Astrocyte of the spinal cord (primary cell): ENCODE data around the gene VAMP5.
"Not testable (repeated sequence)": the region's sequence is repeated elsewhere in the genome, so short reads cannot be mapped to it uniquely, and the experiment has no call there.

Experiments used
- DNase-seq: peaks from one replicate; pipeline ENCODE4 v3.0.0; 2011; ENCODE audit warnings: low read depth, low spot score
- H3K4me3 ChIP-seq: 2 replicates; pipeline ENCODE4 v1.5.1; 2011; ENCODE audit warnings: low read depth, mild to moderate bottlenecking, low read length, moderate library complexity
- CTCF ChIP-seq: IDR thresholded peaks from 2 replicates; pipeline ENCODE4 v1.5.1; 2012; ENCODE audit warnings: low read depth, mild to moderate bottlenecking, low read length, inconsistent platforms
- in situ Hi-C: cut with HindIII; loops from 2 replicates; pipeline ENCODE4 v1.10.0; 2017; ENCODE audit warnings: low sequenced_read_pairs

VAMP5 gene

DNA sequence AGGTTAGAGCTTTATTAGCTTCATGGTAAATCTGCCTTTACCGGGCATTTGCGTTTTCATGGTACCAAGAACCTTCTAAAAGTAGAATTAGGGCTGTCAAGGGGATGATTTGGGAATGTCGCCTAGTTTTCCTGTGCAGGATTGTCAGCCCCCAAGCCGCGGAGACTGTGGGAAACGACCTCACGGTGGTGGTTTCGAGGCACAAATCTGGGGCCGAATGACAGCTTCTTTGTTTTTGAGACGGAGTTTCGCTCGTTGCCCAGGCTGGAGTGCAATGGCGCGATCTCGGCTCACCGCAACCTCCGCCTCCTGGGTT lies 31.1 kb downstream of the VAMP5 start:
- TF ChIP-seq CTCF: no peak
- H3K4me3 ChIP-seq: no peak overlapping the region
- in situ Hi-C loops: no loop called here
- DNase-seq: no peak

- in situ Hi-C loops, DNase-seq, H3K4me3 ChIP-seq: not testable (repeated sequence)
These were observed 33.5 kb downstream of the VAMP5 start for GRCh38 chr2:85617723-85618122.

DNA sequence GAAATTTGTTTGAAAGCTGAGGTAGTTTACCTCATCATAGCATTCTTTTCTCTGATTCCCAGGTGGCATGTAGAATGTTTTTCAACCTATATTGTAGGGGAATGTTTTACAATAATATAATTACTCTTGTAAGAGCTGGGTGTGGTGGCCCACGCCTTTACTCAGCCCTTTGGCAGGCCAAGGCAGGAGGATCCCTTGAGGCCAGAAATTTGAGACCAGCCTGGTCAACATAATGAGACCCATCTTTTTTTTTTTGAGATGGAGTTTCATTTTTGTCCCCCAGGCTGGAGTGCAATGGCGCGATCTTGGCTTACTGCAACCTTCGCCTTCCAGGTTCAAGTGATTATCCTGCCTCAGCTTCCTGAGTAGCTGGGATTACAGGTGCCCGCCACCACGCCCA lies 35.4 kb downstream of the VAMP5 start:
- H3K4me3 ChIP-seq: no peak overlapping the region
- in situ Hi-C loops: no loop called here
- no peak for DNase-seq
- TF ChIP-seq CTCF: no peak

DNA sequence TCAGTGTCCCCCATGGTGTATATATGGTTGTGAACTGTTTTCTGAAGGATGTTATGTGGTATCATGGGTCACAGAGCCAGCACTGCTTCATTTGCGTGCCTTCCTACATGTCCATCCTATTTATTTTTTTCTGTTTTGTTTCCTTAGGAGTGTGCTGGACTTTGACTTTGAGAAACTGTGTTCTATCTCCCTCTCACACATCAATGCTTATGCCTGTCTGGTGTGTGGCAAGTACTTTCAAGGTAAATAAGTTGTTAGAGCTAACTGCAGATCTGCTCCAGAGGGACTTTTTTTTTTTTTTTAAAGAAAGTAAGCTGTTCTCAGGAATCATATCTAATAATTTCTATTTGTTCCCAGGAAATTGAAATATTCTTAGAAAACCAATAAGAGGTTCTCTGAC lies 37.1 kb downstream of the VAMP5 start:
- DNase-seq: no peak
- no peak overlapping the region for H3K4me3 ChIP-seq
- in situ Hi-C loops: no loop called here
- TF ChIP-seq CTCF: no peak

GRCh38 chr2:85623991-85624390 lies 39.8 kb downstream of the VAMP5 start:
- TF ChIP-seq CTCF: no peak
- no peak overlapping the region for H3K4me3 ChIP-seq
- in situ Hi-C loops: no loop called here
- DNase-seq: no peak

GRCh38 chr2:85628658-85629057 lies 44.4 kb downstream of the VAMP5 start:
- TF ChIP-seq CTCF: no peak
- no peak overlapping the region for H3K4me3 ChIP-seq
- in situ Hi-C loops: no loop called here
- DNase-seq: no peak

- H3K4me3 ChIP-seq: no peak overlapping the region
- TF ChIP-seq CTCF: no peak
- DNase-seq: no peak
- in situ Hi-C loops: no loop called here
These were observed 47.1 kb downstream of the VAMP5 start for GRCh38 chr2:85631316-85631715.
